ENCODE results near the gene LAG3. TPM values are rescaled to one million over a fixed set of nuclear protein-coding genes. Genes with fewer than 3 reads are reported as not detected.

LAG3 gene
- total RNA-seq, 1 experiment from 2014 or later, result 1.9 TPM

DNA sequence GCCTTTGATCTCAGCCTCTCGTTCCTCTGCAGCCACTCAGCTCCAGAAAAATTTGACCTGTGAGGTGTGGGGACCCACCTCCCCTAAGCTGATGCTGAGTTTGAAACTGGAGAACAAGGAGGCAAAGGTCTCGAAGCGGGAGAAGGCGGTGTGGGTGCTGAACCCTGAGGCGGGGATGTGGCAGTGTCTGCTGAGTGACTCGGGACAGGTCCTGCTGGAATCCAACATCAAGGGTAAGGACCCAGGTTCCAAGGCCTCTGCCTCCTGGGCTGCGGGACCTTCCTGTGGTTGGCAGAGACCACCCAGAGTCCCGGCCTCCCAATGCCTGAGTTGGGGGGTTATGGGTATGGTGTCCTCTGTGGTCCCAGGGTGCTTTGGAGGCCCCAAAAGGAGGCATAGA lies 44.8 kb downstream of the LAG3 start:
- H3K4me1 ChIP-seq, result no peaks in the 10 kb centered on the region
- H3K4me1 Mint-ChIP-seq (ENCODE audit: low read depth, unreplicated experiment), result no peaks in the 10 kb centered on the region
- intact Hi-C loops (cut with micrococcal nuclease; ENCODE audit: unreplicated experiment), result no loop called here
- ChIA-PET POLR2A (no interaction called here), CTCF (no interaction called here)
- no peak overlapping the region for H3K4me3 Mint-ChIP-seq (ENCODE audit: unreplicated experiment)
- TF ChIP-seq, protein P1, sequence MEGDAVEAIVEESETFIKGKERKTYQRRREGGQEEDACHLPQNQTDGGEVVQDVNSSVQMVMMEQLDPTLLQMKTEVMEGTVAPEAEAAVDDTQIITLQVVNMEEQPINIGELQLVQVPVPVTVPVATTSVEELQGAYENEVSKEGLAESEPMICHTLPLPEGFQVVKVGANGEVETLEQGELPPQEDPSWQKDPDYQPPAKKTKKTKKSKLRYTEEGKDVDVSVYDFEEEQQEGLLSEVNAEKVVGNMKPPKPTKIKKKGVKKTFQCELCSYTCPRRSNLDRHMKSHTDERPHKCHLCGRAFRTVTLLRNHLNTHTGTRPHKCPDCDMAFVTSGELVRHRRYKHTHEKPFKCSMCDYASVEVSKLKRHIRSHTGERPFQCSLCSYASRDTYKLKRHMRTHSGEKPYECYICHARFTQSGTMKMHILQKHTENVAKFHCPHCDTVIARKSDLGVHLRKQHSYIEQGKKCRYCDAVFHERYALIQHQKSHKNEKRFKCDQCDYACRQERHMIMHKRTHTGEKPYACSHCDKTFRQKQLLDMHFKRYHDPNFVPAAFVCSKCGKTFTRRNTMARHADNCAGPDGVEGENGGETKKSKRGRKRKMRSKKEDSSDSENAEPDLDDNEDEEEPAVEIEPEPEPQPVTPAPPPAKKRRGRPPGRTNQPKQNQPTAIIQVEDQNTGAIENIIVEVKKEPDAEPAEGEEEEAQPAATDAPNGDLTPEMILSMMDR (IDR thresholded peaks at IDR 0.05; ENCODE audit: insufficient read depth in 1 of 2, low read depth in 1 of 2, low read length in 1 of 2, severe bottlenecking in 1 of 2, unreplicated experiment in 1 of 2), result no peak
- no peaks in the 10 kb centered on the region for H3K36me3 Mint-ChIP-seq (ENCODE audit: insufficient read depth, unreplicated experiment)
- no peaks in the 10 kb centered on the region for H3K27me3 ChIP-seq (replicated peaks; ENCODE audit: control insufficient read depth, insufficient read depth, low read length)
- H3K36me3 ChIP-seq (ENCODE audit: control insufficient read depth, insufficient read depth, low read length), result no peaks in the 10 kb centered on the region
- no peaks in the 10 kb centered on the region for H3K9me3 ChIP-seq
- no peak overlapping the region for H3K27ac Mint-ChIP-seq (ENCODE audit: unreplicated experiment)
- H3K9me3 Mint-ChIP-seq (ENCODE audit: unreplicated experiment), result no peaks in the 10 kb centered on the region
- H3K27me3 Mint-ChIP-seq (ENCODE audit: insufficient read depth, unreplicated experiment), result peaks cover 3% of the 10 kb centered on the region
- no TSS peak for BruUV-seq (replicated peaks)
- no peak for DNase-seq
- no peak overlapping the region for H3K4me3 ChIP-seq (ENCODE audit: low read depth, low read length)

DNA sequence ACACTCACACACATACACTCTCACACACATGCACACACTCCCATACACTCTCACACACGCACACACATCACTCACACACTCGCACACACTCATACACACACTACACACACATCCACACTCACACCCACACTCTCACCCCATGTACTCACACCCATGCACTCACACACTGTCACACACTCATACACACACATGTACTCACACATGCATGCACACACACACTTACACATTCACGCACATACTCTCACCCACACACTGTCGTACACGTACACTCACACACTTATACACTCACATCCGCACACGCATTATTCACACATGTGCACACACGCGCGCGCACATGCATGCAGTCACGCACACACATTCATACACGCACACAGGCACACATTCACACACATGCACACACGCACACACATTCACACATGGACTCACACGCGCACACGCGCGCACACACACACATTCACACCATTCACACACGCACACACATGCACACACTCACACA lies 45.4 kb downstream of the LAG3 start:
- no peaks in the 10 kb centered on the region for H3K27me3 ChIP-seq (replicated peaks; ENCODE audit: control insufficient read depth, insufficient read depth, low read length)
- no peaks in the 10 kb centered on the region for H3K4me1 Mint-ChIP-seq (ENCODE audit: low read depth, unreplicated experiment)
- CTCF ChIA-PET, result no interaction called here
- no peak overlapping the region for H3K4me3 ChIP-seq (ENCODE audit: low read depth, low read length)
- H3K4me1 ChIP-seq, result peaks cover under 1% of the 10 kb centered on the region; the same call in 1 of the 2 replicates
- H3K9me3 Mint-ChIP-seq (ENCODE audit: unreplicated experiment), result no peaks in the 10 kb centered on the region
- H3K4me3 Mint-ChIP-seq (ENCODE audit: unreplicated experiment), result no peak overlapping the region
- POLR2A ChIA-PET, result interaction anchor here (1.2 kb wide), 1 partner anchor 65 kb away, joined by 3 read pairs; the partner anchor contains the start of gene MLF2
- no peak overlapping the region for H3K27ac Mint-ChIP-seq (ENCODE audit: unreplicated experiment)
- no TSS peak for BruUV-seq (replicated peaks)
- DNase-seq, result no peak
- intact Hi-C loops (cut with micrococcal nuclease; ENCODE audit: unreplicated experiment), result no loop called here
- H3K9me3 ChIP-seq, result no peaks in the 10 kb centered on the region
- no peaks in the 10 kb centered on the region for H3K36me3 ChIP-seq (ENCODE audit: control insufficient read depth, insufficient read depth, low read length)
- TF ChIP-seq, protein P1 (IDR thresholded peaks at IDR 0.05; ENCODE audit: insufficient read depth in 1 of 2, low read depth in 1 of 2, low read length in 1 of 2, severe bottlenecking in 1 of 2, unreplicated experiment in 1 of 2), result no peak
- H3K36me3 Mint-ChIP-seq (ENCODE audit: insufficient read depth, unreplicated experiment), result no peaks in the 10 kb centered on the region
- peaks cover 5% of the 10 kb centered on the region for H3K27me3 Mint-ChIP-seq (ENCODE audit: insufficient read depth, unreplicated experiment)

DNA sequence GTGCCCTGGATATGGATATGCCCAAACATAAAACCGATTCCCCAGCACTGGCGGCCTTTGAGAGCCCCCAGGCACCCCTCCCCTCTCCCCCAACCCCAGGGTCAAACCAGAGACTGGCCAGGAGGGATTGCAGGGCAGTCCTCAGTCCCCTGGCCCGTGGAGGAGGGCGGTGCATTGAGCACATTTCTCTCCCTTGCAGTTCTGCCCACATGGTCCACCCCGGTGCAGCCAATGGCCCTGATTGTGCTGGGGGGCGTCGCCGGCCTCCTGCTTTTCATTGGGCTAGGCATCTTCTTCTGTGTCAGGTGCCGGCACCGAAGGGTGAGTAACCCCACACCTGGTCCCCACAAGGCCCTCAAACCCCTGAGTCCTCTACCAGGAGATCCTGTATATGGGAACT lies 45.9 kb downstream of the LAG3 start:
- BruUV-seq (replicated peaks), result no TSS peak
- H3K4me3 ChIP-seq (ENCODE audit: low read depth, low read length), result no peak overlapping the region
- H3K4me1 ChIP-seq, result peaks cover 6% of the 10 kb centered on the region
- Mint-ChIP-seq H3K27me3 (ENCODE audit: insufficient read depth, unreplicated experiment) (peaks cover 8% of the 10 kb centered on the region), H3K27ac (ENCODE audit: unreplicated experiment) (no peak overlapping the region), H3K9me3 (ENCODE audit: unreplicated experiment) (no peaks in the 10 kb centered on the region), H3K4me3 (ENCODE audit: unreplicated experiment) (no peak overlapping the region), H3K36me3 (ENCODE audit: insufficient read depth, unreplicated experiment) (no peaks in the 10 kb centered on the region), H3K4me1 (ENCODE audit: low read depth, unreplicated experiment) (no peaks in the 10 kb centered on the region)
- no peak for DNase-seq
- H3K36me3 ChIP-seq (ENCODE audit: control insufficient read depth, insufficient read depth, low read length), result no peaks in the 10 kb centered on the region
- POLR2A ChIA-PET, result interaction anchor here (1.2 kb wide), 1 partner anchor 65 kb away, joined by 3 read pairs; the partner anchor contains the start of gene MLF2
- TF ChIP-seq, protein P1 (IDR thresholded peaks at IDR 0.05; ENCODE audit: insufficient read depth in 1 of 2, low read depth in 1 of 2, low read length in 1 of 2, severe bottlenecking in 1 of 2, unreplicated experiment in 1 of 2), result no peak
- no peaks in the 10 kb centered on the region for H3K9me3 ChIP-seq
- no peaks in the 10 kb centered on the region for H3K27me3 ChIP-seq (replicated peaks; ENCODE audit: control insufficient read depth, insufficient read depth, low read length)
- intact Hi-C loops (cut with micrococcal nuclease; ENCODE audit: unreplicated experiment), result no loop called here
- CTCF ChIA-PET, result no interaction called here
